ENCODE measurements around the gene CCSER1.

- TF ChIP-seq POLR2AphosphoS5 (IDR thresholded peaks at IDR 0.05) (no peak), CTCF (IDR thresholded peaks at IDR 0.05) (no peak), POLR2A (IDR thresholded peaks at IDR 0.05; ENCODE audit: low read depth) (no peak)
Observed at GRCh38 chr4:91118597-91118996, 991.4 kb downstream of the CCSER1 start.

Measured in esophagus muscularis mucosa (tissue), 3 donors.